A549 (cell line): ENCODE measurements around the gene DGKD. TPM values are rescaled to one million over a fixed set of nuclear protein-coding genes. Genes with fewer than 3 reads are reported as not detected.

Source experiments
- ATAC-seq, 2 experiments: fragments of 200-7000 bp in 1 of 2; fragments of >200 bp in 1 of 2; cut with Nextera tagmentation in 1 of 2; cut with Tn5 transposase in 1 of 2; 3 replicates each; pipeline versions ENCODE4 v1.8.0 to v1.9.1; 2018 to 2020; ENCODE audit warnings: mild to moderate bottlenecking in 1 of 2, moderate library complexity in 1 of 2
- CTCF ChIA-PET: fragments of 300-600 bp; sonication (Branson Sonifier 250); formaldehyde crosslinking; extraction: SDS; loops from one replicate; lab custom pipeline; 2021; ENCODE audit warnings: antibody characterized with exemption, inconsistent platforms; lab: Yijun Ruan, JAX
- POLR2A ChIA-PET: fragments of 350-600 bp; formaldehyde crosslinking; extraction: SDS; loops from one replicate; lab custom pipeline; 2021; ENCODE audit warnings: antibody characterized with exemption, inconsistent platforms; lab: Yijun Ruan, JAX
- DNase-seq, 2 experiments: peaks; one replicate each; pipeline versions ENCODE4 v3.0.0 to v3.0.0-alpha.2; 2011 to 2016; ENCODE audit warnings: low read depth in 1 of 2, low spot score in 1 of 2
- FAIRE-seq: peaks from 2 replicates; lab custom pipeline; 2011; peaks lifted over from hg19 to GRCh38; lab: Jason Lieb, UNC
- H3K27ac ChIP-seq, 2 experiments: fragments of >200 bp; sonication (Bioruptor Twin); formaldehyde crosslinking; 3 replicates each; pipeline ENCODE4 v1.5.1; 2016 to 2017
- H3K4me1 ChIP-seq: fragments of >200 bp; sonication (Bioruptor Twin); formaldehyde crosslinking; 3 replicates; pipeline ENCODE4 v1.6.1; 2016
- H3K4me2 ChIP-seq: fragments of >200 bp; sonication (Bioruptor Twin); formaldehyde crosslinking; 3 replicates; pipeline ENCODE4 v1.6.1; 2016
- H3K4me3 ChIP-seq: fragments of >200 bp; sonication (Bioruptor Twin); formaldehyde crosslinking; 3 replicates; pipeline ENCODE4 v1.5.1; 2016
- H3K9me3 ChIP-seq: fragments of >200 bp; sonication (Bioruptor Twin); formaldehyde crosslinking; 3 replicates; pipeline ENCODE4 v1.6.1; 2016
- CEBPB ChIP-seq, 2 experiments: fragments of >200 bp in 1 of 2; sonication (Bioruptor Twin) in 1 of 2; formaldehyde crosslinking in 1 of 2; IDR thresholded peaks; 2 replicates each; pipeline ENCODE4 v1.6.1; 2012 to 2016
- CHD2 ChIP-seq: fragments of 150-350 bp; IDR thresholded peaks from 2 replicates; pipeline ENCODE4 v1.6.1; 2014; ENCODE audit warnings: low read length; ENCODE audit not compliant: partially characterized antibody
- EP300 ChIP-seq, 2 experiments: fragments of >200 bp; sonication (Bioruptor Twin); formaldehyde crosslinking; IDR thresholded peaks; 2 replicates in 1 of 2; 3 replicates in 1 of 2; pipeline ENCODE4 v1.6.1; 2016 to 2017
- FOSB ChIP-seq: fragments of 250-450 bp; sonication (Bioruptor Pico); IDR thresholded peaks from 2 replicates; pipeline ENCODE4 v1.5.0; 2020; ENCODE audit warnings: mild to moderate bottlenecking, moderate library complexity
- FOXS1 ChIP-seq: fragments of 250-450 bp; sonication (Bioruptor Pico); IDR thresholded peaks from 2 replicates; pipeline ENCODE4 v1.5.0; 2020; ENCODE audit warnings: mild to moderate bottlenecking, moderate library complexity
- GATA3 ChIP-seq: IDR thresholded peaks from 2 replicates; pipeline ENCODE4 v1.6.1; 2012; ENCODE audit warnings: borderline replicate concordance
- HOXB5 ChIP-seq: fragments of 250-450 bp; sonication (Bioruptor Pico); IDR thresholded peaks from 2 replicates; pipeline ENCODE4 v1.5.0; 2020; ENCODE audit warnings: mild to moderate bottlenecking, moderate library complexity
- NFE2L2 ChIP-seq: fragments of 150-350 bp; conservative IDR thresholded peaks from 2 replicates; pipeline ENCODE4 v1.6.1; 2014; ENCODE audit warnings: low read length
- NPAS2 ChIP-seq: fragments of 250-450 bp; sonication (Bioruptor Pico); IDR thresholded peaks from 2 replicates; pipeline ENCODE4 v1.8.0; 2022; ENCODE audit warnings: mild to moderate bottlenecking, moderate library complexity, borderline replicate concordance
- POLR2AphosphoS2 ChIP-seq: conservative IDR thresholded peaks from 2 replicates; pipeline ENCODE4 v1.6.1; 2012; ENCODE audit warnings: low read length, improper control_type of control experiment, inconsistent platforms
- RNF2 ChIP-seq: fragments of 200-600 bp; sonication (generic); IDR thresholded peaks from 2 replicates; pipeline ENCODE4 v1.6.1; 2016; ENCODE audit warnings: low read depth, mild to moderate bottlenecking, antibody characterized with exemption, moderate library complexity, borderline replicate concordance
- TP53 ChIP-seq: fragments of 250-450 bp; sonication (Bioruptor Pico); IDR thresholded peaks from 2 replicates; pipeline ENCODE4 v1.5.0; 2021; ENCODE audit warnings: mild to moderate bottlenecking, moderate library complexity
- ZNF302 ChIP-seq: fragments of 250-450 bp; sonication (Bioruptor Pico); IDR thresholded peaks from 2 replicates; pipeline ENCODE4 v1.9.0; 2021; ENCODE audit warnings: inconsistent platforms, mild to moderate bottlenecking, moderate library complexity
- WGBS: methylation state at CpG from one replicate; pipeline ENCODE4 v1.1.6; 2017; ENCODE audit errors: missing lambda C conversion rate; 5-methylcytosine and 5-hydroxymethylcytosine counted together
- polyA plus RNA-seq, 4 experiments: library from polyadenylated mRNA; depleted of rRNA in 3 of 4; stranded (reverse); fragments of >200 nt; fragmentation: RNase III in 1 of 4; extraction: RNeasy Plus Mini Kit Qiagen cat#74134 plus additional on column Dnase treatment in 1 of 4; gene quantifications; 2 replicates in 3 of 4; 3 replicates in 1 of 4; pipeline ENCODE4 v1.2.3, GENCODE V29; 2011 to 2017
- TF ChIP-seq, protein P1 (sequence below): fragments of >200 bp; sonication (Bioruptor Twin); formaldehyde crosslinking; IDR thresholded peaks from 3 replicates; pipeline ENCODE4 v1.6.1; 2016

Gene DGKD
- polyA plus RNA-seq, 2 of the 4 experiments (the other 2 are of a cell fraction): 68.8 to 99.6 TPM

GRCh38 chr2:233455006-233455405, 100.7 kb downstream of the DGKD start:
- ATAC-seq (no peak), DNase-seq (no peak), FAIRE-seq (no peak)
- WGBS: 90% methylated on average over 11 of the region's 11 CpGs
- no peak overlapping the region for H3K4me2 ChIP-seq
- POLR2A ChIA-PET: interaction anchor here (1.2 kb wide), 1 partner anchor 36 kb away, joined by 3 read pairs; no protein-coding TSS in a partner anchor
- no peak overlapping the region for H3K4me3 ChIP-seq
- TF ChIP-seq EP300 (IDR thresholded peaks at IDR 0.05) (no peak), CHD2 (no peak), CEBPB (IDR thresholded peaks at IDR 0.05) (peak; percentile 70 to 81; a peak in 3 of 4 replicates), ZNF302 (no peak)
- H3K27ac ChIP-seq: peak overlapping the region; percentile 26 to 94; a peak in 5 of 6 replicates
- peaks cover 68% of the 10 kb centered on the region for H3K4me1 ChIP-seq
- H3K9me3 ChIP-seq: no peaks in the 10 kb centered on the region
- CTCF ChIA-PET: interaction anchor here (0.9 to 3.3 kb wide), 4 partner anchors 11 to 403 kb away, joined by 3 to 13 read pairs (median 6); partner anchors contain the start of gene UGT1A5

DNA sequence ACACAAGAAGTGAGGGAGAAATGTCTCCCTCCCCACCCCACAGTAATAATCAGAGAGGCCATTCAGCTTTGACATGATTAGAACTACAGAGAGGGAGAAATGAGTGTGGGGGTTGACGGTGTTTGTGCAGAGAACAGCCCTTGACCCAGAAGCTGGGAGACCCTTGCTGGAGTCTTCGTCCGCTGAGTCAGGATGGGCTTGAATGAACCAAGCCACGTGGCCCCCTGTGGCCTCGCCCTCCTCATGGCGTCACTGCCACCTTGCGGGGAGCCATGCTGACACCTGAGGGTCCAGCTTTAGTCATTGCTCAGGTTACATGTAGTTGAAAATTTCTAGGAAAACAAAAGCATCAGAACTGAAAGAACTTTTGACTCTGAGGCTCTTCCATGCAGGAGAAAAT, 101.2 kb downstream of the DGKD start:
- Histone ChIP-seq H3K4me2 (no peak overlapping the region), H3K4me3 (no peak overlapping the region), H3K4me1 (peaks cover 68% of the 10 kb centered on the region), H3K27ac (peak overlapping the region; percentile 26 to 94; a peak in 5 of 6 replicates), H3K9me3 (no peaks in the 10 kb centered on the region)
- POLR2A ChIA-PET: interaction anchor here (1.2 kb wide), 1 partner anchor 36 kb away, joined by 3 read pairs; no protein-coding TSS in a partner anchor
- TF ChIP-seq RNF2: no peak
- TF ChIP-seq POLR2AphosphoS2: no peak
- no peak for TF ChIP-seq FOXS1
- no peak for TF ChIP-seq TP53 (CRISPR knock-in tag)
- CTCF ChIA-PET: interaction anchor here (0.9 to 3.3 kb wide), 4 partner anchors 12 to 402 kb away, joined by 3 to 13 read pairs (median 6); partner anchors contain the start of gene UGT1A5
- WGBS: 93% methylated on average over 7 of the region's 7 CpGs
- DNase-seq (no peak), ATAC-seq (no peak), FAIRE-seq (no peak)

GRCh38 chr2:233456111-233456510, 101.8 kb downstream of the DGKD start:
- CTCF ChIA-PET: interaction anchor here (0.9 to 3.3 kb wide), 5 partner anchors 12 to 402 kb away, joined by 3 to 13 read pairs (median 4); partner anchors contain the start of gene UGT1A5

DNA sequence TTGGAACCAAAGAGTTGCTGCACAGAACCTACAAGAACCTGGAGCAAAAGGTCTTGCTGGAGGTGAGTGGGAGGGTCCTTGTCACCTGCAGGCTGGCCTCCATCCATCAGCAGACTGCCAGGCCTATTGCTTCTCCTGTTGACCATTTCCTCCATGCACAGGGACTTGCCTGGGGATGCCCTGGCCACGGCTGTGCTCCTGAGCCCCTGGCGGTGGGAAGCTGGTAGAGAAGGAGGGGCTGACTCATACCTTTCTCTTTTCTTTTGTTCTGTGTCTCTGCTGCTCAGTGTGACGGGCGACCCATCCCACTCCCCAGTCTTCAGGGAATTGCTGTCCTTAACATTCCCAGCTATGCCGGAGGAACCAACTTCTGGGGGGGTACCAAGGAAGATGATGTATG, 102.6 kb downstream of the DGKD start:
- ChIA-PET POLR2A (interaction anchor here (1.4 kb wide), 1 partner anchor 37 kb away, joined by 3 read pairs; no protein-coding TSS in a partner anchor), CTCF (interaction anchor here (1.6 to 4.5 kb wide), 4 partner anchors 9 to 376 kb away, joined by 3 to 22 read pairs (median 17); no protein-coding TSS in a partner anchor)
- no peak for ATAC-seq
- DNase-seq: no peak
- WGBS: 96% methylated on average over 5 of the region's 5 CpGs
- Histone ChIP-seq H3K4me2 (no peak overlapping the region), H3K9me3 (no peaks in the 10 kb centered on the region), H3K27ac (peak overlapping the region; percentile 12 to 80; a peak in 5 of 6 replicates), H3K4me1 (peaks cover 62% of the 10 kb centered on the region), H3K4me3 (no peak overlapping the region)
- TF ChIP-seq, protein P1, sequence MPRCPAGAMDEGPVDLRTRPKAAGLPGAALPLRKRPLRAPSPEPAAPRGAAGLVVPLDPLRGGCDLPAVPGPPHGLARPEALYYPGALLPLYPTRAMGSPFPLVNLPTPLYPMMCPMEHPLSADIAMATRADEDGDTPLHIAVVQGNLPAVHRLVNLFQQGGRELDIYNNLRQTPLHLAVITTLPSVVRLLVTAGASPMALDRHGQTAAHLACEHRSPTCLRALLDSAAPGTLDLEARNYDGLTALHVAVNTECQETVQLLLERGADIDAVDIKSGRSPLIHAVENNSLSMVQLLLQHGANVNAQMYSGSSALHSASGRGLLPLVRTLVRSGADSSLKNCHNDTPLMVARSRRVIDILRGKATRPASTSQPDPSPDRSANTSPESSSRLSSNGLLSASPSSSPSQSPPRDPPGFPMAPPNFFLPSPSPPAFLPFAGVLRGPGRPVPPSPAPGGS: no peak
- TF ChIP-seq NFE2L2: no peak
- FAIRE-seq: no peak

More at GRCh38 chr2:233456111-233456510, 101.8 kb downstream of the DGKD start:
- DNase-seq (no peak), FAIRE-seq (no peak), ATAC-seq (no peak)
- WGBS: 93% methylated on average over 11 of the region's 11 CpGs
- POLR2A ChIA-PET: interaction anchor here (1.2 kb wide), 1 partner anchor 37 kb away, joined by 3 read pairs; no protein-coding TSS in a partner anchor
- Histone ChIP-seq H3K4me2 (no peak overlapping the region), H3K27ac (peak overlapping the region; percentile 19 to 94; a peak in 4 of 6 replicates), H3K9me3 (no peaks in the 10 kb centered on the region), H3K4me1 (peaks cover 62% of the 10 kb centered on the region), H3K4me3 (no peak overlapping the region)
- TF ChIP-seq, protein P1: no peak
- TF ChIP-seq FOSB (CRISPR knock-in tag) (no peak), GATA3 (no peak), HOXB5 (no peak), NPAS2 (CRISPR knock-in tag) (no peak)
